RCC 7860 (cell line): Measurements from ENCODE around the gene BZW2.

Experiments
- DNase-seq: peaks from one replicate; pipeline ENCODE4 v3.0.0-alpha.2; 2015; ENCODE audit warnings: low spot score
- FAIRE-seq: peaks from 2 replicates; lab custom pipeline; 2012; peaks lifted over from hg19 to GRCh38; lab: Jason Lieb, UNC

BZW2 gene

DNA sequence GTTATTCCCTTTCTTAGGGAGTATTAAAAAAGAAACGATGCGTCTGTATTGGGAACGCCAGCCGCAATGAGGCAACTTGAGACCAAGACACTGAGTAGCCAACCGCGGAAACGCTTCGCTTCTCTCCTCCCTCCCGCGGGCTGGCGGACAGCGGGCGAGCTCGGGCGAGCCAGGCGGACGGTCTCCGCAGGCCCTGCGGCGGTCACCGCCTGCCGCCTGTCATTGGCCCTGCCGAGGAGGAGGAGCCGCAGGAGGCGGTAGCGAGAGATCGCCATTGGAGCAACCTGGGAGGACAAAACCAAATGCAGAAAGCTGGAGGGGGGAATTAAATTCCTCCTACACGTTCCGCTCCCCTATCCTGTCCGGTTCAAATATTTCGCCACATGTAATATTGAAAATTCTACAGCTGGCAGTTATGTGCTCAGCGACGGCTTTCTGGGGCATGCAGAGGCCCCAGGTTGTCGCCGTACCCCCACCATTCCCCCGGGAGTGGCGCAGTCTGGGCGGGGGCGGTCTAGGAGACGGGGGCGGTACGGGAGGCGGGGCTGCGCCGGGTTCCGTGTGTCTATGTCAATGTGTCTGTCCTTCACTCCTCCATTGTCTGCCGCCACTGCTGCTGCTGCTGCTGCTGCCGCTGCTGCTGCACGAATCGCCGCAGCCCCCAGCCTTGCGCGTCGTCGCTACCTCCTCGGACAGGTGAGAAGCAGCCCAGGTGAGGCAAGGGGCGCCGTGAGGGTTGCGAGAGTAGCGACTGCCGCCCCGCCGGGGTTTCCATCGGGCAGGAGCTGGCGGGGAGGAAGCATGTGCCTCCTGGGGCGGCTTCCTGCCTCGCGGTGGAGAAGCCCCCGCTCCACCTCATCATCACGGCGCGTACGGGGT, at the start of gene BZW2, which contains the start of gene ANKMY2:
TSS of gene BZW2 (plus strand) at position 589 of the 879 bp plus-strand sequence. CDS start 19,263 bp downstream, outside the sequence.
TSS of gene ANKMY2 (minus strand) at position 162 of the 879 bp plus-strand sequence. CDS start 181 bp downstream, outside the sequence.
- peak; percentile 69 for FAIRE-seq
- peak; percentile 94 for DNase-seq

DNA sequence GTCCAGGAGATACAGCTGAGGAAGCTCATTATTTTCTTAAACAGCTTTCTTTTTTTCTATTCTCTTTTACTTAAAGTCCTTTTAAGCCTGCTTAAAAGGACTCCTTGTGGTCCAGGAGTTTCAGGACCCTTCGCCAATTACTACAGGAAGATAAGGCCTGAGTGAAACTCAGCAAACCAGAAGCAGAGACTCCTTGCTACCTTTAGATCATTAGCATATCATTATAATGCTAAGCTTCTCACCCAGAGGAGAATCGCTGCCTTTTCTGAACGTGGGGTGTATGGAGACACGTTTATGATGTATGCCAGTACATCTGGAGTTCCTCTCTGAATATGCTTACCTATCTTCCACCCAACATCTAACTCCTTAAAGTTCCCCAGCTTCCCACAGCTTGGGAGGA, 48.0 kb upstream of the BZW2 start:
- FAIRE-seq (no peak), DNase-seq (no peak)

DNA sequence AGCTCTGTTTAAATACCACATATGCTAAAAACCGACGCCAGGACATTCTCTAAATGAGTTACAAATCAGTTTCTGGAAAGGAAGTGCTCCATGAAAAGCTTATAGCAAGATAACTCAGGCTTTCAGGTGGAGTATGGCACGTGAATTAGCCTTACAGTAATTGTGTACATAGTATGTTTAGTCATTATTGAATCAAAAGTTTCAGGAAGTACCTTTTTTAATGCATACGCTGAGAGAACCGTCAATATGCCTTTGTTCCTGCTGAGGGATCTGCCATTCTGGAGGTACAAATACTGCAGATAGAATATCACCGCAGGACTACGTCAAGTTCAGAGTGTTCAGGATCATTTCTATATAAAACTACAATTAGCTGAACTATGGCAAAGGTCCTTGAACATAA, 46.1 kb upstream of the BZW2 start:
- FAIRE-seq (no peak), DNase-seq (no peak)

DNA sequence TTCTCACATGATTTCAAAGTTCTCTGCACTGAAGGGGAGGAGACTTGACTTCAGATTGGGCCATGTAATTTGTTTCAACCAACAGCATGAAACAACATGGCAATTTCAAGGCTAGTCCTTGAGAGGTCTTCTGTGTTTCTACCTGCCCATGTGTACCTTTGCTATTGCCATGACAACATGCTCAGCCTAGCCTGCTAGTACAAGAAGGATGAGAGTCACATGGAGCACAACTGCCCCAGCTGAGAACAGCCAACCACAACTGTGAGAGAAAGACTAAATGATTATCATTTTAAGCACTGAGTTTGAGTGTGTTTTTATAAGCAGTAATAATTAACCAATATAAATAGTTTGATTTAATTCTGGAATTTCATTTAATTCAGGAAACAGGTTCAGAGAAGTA, 42.3 kb upstream of the BZW2 start:
- DNase-seq (no peak), FAIRE-seq (no peak)

DNA sequence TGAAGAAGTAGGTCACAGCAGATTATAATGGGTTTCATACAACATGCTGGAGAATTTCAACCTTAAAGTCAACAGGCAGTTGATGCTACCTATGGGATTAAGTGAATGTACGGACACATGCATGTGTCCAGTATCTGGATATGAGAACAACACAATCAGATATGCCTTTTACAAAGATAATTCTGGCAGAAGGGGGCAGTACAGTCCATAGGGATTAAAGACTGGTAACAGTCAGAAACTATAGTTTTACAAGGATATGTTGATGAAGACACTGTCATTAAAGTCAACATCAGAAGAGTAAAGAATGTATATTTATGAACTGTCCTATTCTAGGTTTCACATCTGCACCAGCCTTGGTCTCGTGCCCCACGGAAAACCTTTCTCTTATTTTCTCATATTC, 41.9 kb upstream of the BZW2 start:
- FAIRE-seq (no peak), DNase-seq (no peak)

DNA sequence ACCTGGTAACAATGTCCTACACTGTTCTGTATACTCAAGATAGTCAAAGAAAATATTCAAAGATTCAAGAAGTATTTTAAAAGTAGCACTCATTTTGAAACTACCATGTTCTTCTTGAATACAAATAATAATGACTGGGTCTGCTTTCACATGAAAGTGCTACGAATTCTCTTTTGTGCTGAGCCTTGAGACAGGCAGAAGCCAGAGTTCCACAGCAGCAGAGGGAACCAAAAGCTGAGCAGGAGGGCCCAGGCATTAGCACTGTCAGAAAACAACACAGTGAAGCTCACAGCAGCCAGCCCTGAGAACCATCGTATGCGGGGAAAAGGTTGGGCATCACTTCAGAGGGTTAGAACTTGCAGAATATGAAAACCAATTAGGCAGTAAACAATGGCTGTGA, 39.3 kb upstream of the BZW2 start:
- DNase-seq (no peak), FAIRE-seq (no peak)

DNA sequence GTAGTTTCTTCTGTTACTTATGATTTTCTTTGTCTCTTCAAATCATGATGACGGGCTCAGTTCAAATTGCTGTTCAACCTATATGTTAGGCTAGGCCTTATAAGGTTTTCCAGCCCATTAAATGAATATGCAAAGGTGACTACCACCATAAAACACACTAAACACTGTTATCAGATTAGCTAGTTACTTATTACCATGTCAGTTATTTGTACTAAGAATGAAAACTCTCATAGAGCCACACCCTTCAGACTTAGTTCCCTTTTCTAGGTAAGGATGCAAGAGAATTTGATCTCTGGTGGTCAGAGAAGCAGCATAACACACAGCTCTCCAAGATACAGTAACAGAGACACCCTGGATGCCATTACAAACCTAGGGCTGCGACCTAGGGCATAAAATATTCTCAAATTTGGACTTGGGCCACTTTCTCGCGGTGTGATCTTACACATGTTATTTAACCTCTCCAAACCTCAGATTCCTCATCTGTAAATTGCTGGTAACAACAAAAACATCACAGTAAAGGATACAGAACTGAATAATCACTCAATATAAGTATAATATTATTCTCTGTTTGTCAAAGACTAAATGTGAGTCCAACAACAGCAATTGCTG, 36.0 kb upstream of the BZW2 start:
- DNase-seq (no peak), FAIRE-seq (no peak)

DNA sequence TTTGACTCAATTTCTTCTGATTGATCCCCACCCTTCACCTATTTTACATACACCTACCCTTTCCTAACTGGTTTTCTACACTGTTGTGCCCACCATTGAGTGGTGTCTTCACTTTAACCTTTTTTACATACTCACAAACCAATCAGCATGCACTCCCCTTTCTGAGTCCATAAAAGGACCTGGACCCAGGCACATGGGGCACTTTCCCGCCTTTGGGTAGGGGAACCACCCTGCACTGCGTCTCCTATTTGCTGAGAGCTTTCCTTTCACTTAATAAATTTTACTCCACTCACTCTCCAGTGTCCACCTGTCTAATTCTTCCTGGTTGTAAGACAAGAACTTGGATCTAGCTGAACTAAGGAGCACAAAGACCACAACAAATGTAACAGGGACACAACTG, 34.3 kb upstream of the BZW2 start:
- no peak for DNase-seq
- no peak for FAIRE-seq

DNA sequence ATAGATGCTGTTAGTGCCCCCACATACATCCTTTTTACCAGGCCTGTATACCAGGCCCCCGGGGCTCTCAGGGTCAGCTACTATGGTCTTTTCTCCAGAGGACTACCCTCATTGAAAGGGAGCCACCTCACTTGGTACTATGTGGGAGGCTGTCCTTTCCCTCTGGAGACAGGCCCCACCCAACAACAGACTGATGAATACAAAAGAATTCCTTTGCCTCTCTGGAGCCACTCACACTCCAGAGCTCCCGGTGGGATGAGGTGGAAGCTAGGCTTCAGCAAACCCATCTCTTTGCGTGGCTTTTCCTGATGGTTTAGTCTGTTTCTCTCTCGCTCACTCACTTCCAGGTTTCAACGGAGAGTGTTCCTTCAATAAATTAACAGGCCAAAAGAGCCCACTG, 30.8 kb upstream of the BZW2 start:
- DNase-seq (no peak), FAIRE-seq (no peak)

DNA sequence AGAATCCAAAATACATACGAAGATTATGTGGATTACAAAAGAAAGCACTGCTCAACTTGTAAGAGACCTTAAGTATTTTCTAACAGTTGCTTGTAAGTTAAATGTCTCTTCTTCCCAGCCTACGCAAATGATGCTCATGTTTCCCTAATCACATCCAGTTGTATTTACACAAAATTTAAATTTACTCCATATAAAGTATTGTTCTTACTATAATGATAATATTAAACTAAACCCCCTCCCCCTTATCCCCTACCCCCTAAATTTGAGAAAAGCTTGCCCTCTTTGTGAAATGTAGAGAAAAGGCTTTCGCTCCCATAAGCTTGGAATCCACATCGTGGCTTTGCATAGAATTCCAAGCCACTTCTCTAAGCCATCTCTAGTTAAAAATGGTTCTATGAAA, 29.9 kb upstream of the BZW2 start:
- FAIRE-seq (no peak), DNase-seq (no peak)

DNA sequence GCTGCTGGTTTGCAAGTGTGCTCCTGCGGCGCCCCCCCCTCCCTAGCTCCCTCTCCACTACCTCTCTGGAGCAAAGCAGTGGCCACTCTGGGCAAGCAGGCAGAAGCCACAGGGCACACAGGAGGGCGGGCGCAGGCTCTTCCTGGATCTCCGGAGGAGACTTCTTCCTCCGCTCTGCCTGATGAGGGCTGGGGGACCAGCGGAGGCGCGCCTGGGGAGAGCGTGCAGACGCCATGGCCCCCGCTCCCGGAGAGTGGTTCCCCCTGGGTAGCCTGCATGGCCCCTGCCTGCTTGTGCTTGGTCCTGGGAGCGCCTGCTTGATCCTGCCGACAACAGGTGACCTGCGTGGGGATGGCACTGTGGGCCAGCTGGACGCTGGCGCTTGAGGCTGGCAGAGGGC, 29.4 kb upstream of the BZW2 start:
- FAIRE-seq, result no peak

DNA sequence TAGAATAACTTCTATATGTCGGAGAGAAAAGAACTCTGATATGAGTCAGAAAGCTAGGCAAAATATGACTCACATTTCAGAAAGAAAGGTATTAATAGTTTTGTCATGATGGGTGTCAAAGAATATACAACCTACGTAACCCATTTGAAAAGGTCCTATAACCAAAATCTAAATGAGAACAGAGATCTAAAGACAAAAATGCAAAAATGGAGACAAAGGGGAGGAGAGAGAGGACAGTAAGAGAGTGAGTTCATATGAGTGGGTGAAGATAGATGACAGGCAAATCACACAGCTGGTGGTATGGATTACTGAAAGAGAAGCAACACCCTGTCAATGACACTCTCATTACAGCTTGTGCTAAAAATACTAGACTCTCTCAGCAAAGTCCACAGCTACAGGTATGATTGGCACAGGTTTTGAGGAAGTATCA, 26.0 kb upstream of the BZW2 start:
- DNase-seq, result no peak
- FAIRE-seq, result no peak

More for the DNA sequence above, 29.4 kb upstream of the BZW2 start:
- no peak for DNase-seq

DNA sequence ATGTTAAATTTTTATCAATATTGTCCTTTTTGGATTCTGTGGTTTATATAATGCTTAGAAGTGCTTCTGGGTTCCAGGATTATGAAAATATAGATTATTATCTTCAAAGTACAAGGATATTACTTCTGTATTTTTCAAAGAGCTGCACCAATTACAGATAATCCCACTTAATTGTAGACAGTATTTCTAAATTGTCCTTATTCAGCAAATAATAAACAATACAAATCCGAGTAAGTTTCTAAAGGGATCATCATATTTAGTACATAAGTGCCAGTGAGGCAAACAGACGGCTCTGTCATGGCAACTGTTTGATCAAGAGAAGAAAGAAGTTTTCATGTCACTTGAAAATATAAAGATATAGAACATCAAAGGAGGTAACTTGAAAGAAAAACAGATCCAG, 19.6 kb upstream of the BZW2 start:
- FAIRE-seq (no peak), DNase-seq (no peak)

DNA sequence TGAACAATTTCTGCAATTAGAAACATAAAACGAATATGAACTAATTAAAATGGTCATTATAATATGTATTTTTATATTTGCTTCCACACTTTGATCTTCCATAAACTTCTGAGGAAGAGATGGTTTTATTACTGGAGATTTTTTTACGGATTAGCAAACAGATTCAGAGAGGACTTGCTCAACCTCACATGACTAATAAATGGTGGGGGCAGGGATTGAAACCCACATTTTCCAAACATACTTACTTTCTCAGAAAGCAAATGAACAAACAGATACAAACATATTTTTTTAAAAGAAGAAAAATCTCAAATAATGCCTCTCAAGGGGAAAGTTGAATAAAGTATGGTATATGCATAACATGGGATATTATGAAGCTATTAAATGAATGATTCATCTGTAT, 18.7 kb upstream of the BZW2 start:
- DNase-seq, result no peak
- FAIRE-seq, result no peak

DNA sequence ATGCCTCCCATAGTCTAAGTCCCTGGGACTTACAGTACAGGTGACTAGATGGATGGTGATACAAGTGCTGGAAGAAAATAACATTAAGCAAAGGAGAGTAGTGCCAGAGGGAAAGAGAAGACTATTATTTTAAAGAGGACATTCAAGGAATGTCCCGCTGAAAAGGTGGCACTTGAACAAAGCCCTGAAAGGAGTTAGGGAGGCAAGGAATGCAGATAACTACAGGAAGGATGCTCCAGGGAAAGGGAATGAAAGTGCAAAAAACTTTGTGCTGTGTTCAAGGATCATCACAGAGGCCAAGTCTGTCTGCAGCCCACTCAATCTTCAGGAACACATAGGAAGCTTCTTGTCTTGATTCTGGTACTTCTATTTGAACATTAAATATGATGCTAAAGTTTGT, 15.3 kb upstream of the BZW2 start:
- FAIRE-seq (no peak), DNase-seq (no peak)

DNA sequence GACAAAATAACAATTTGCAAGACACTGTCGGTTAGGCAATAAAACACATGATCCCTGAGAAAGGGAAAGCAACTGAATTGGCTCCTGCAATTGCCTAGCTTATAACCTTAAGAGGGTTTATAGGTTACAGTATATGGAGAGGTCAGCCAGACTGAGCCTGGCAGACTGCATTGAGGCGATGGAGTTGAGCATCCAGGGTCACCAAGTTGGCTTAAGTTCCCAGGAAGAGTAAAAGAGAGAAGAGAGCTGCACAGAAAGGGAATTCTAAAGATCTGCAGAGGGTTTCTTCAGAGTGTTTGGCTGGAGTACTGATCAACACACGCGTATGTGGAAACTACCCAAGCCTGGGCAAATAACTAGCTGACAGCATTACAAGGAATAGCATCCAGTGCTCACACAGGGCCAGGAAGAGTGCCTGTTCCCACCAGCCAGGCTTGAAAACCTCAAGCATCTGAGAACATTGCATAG, 11.7 kb upstream of the BZW2 start:
- no peak for FAIRE-seq
- no peak for DNase-seq

DNA sequence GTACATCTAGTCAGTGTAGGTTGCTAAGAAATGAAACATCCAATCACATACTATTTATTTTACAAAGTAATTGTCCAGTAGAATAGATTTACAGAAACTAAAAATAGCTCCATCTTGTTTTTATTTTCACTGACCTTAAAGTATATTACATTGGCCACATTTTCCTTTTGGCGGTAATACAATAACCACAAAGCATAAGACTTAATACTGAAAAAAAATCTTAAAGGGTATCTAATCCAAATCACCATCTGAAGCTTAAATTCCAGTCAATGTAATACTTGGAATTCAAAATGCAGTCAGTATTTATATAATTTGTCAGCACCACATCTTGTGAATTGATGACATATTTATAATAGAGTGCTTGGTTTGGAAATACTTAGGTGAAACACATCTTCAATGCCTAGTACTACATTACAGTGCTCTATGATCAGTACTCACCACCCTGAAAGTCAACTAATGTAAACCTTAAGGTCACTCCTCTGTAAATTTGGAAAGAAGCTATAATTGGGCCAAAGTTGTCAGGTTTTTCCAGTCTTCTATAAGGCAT, 9.4 kb upstream of the BZW2 start:
- FAIRE-seq (peak; percentile 11), DNase-seq (no peak)

DNA sequence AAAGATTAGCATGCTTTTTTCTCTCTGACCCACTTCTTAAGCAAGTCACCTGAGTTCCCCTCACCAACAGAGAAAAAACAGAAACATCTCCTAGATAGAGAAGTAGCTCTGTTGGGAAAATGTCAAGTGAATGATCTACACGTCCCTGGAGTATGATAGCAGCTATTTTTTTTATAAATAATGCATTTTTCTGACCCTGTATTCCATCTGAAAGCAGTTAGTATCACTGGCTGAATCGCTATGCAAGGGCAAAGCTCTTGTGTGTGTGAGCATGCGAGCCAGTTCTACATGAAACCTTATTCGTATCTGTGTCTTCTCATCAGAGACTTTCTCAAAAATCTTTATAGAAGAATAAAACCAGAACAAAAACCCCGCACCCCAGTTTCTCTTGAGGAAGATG, 8.6 kb upstream of the BZW2 start:
- FAIRE-seq, result no peak

DNA sequence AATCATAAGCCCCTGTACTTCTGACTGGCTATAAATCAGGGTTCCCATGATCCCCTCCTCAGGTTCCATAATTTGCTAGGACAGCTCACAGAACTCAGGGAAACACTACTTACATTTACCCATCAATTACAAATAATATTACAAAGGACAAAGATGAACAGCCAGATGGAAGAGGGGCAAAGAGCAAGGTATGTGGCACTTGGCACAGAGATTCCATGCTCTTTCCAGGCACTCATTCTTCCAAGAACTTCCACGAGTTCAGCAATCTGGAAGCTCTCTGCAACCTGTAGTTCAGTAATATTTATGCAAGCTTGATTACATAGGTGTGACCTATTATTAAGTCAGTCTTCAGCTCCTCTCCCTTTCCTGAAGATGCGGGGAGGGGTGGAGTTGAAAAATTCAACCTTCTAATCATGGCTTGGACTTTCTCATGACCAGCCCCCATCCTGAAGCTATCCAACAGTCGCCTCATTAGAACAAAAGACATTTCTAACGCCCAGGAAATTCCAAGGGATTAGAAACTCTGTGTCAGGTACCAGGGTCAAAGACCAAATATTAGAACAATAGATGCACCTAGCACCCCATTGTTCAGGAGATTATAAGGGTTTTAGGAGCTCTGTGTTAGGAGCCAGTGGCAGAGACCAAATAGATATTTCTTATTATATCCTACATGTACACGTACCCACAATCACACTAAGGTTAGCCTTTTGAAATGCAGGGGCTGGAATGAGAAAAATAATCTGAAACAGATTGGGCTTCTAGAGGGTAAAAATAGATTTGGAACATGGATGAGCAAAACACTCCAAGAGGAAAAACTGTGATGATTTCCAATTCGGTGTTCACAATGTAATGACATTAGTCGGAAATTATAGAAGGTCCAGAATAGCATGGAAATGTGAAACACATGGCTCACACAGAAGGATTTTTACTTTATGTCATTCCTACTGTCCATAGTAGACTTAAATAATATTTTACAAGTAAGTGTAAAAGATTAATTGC, 7.4 kb upstream of the BZW2 start:
- DNase-seq, result no peak
- no peak for FAIRE-seq

More for the DNA sequence above, 8.6 kb upstream of the BZW2 start:
- DNase-seq, result no peak

DNA sequence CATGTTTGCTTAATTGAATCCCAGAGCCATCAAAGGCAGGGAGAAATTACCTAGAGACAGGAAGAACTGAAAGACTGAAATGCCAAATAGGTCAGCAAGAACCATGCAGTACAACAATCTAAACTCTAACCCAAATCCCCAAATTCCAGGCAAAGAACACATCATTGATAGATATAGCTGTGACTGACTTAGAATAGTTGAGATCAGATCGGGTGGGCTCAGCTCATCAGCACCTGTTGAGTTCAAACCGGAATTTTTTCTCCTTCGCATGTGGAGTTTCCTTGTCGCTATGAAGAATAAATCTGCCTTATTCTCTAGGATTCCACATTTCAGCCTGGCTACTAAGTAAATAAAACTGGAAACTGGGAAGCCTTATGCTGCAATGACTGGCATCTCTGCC, 1.8 kb upstream of the BZW2 start:
- FAIRE-seq, result no peak
- DNase-seq, result no peak
